ENCODE results near the gene STMN1. TPM values are rescaled to one million over a fixed set of nuclear protein-coding genes. Genes with fewer than 3 reads are reported as not detected.
A peak's percentile ranks its signal among the peaks of the same experiment; 100 is the strongest.

Gene STMN1
- total RNA-seq, 1 donor, result 137 TPM

GRCh38 chr1:25875856-25876692 lies 30.1 kb downstream of the STMN1 start:
- peak overlapping the region; percentile 72 for H3K4me3 ChIP-seq (ENCODE audit: low read depth, low read length)
- no peak for TF ChIP-seq CTCF (IDR thresholded peaks at IDR 0.05; ENCODE audit: insufficient read depth, low read length)
- no peak for DNase-seq (ENCODE audit: low read depth)

- H3K4me3 ChIP-seq (ENCODE audit: low read depth, low read length), result peak within 1 kb of the TSS; percentile 72
- no peak for TF ChIP-seq CTCF (IDR thresholded peaks at IDR 0.05; ENCODE audit: insufficient read depth, low read length)
- peak; percentile 59 for DNase-seq (ENCODE audit: low read depth)
Observed at GRCh38 chr1:25875154-25875855, 30.9 kb downstream of the STMN1 start, which contains the start of gene PAQR7. Gene PAQR7, minus strand, starts transcription at chr1:25875708. Its CDS starts 11,869 bp downstream, at chr1:25863839.

- DNase-seq (ENCODE audit: low read depth), result no peak
- TF ChIP-seq CTCF (IDR thresholded peaks at IDR 0.05; ENCODE audit: insufficient read depth, low read length), result no peak
- H3K4me3 ChIP-seq (ENCODE audit: low read depth, low read length), result peak overlapping the region; percentile 72
Observed at GRCh38 chr1:25874635-25875153, 31.5 kb downstream of the STMN1 start.

GRCh38 chr1:25874209-25874608 lies 32.0 kb downstream of the STMN1 start:
- H3K4me3 ChIP-seq (ENCODE audit: low read depth, low read length), result peak overlapping the region; percentile 72
- no peak for DNase-seq (ENCODE audit: low read depth)
- no peak for TF ChIP-seq CTCF (IDR thresholded peaks at IDR 0.05; ENCODE audit: insufficient read depth, low read length)

GRCh38 chr1:25873120-25873519 lies 33.1 kb downstream of the STMN1 start:
- no peak for TF ChIP-seq CTCF (IDR thresholded peaks at IDR 0.05; ENCODE audit: insufficient read depth, low read length)
- no peak overlapping the region for H3K4me3 ChIP-seq (ENCODE audit: low read depth, low read length)
- no peak for DNase-seq (ENCODE audit: low read depth)

- no peak overlapping the region for H3K4me3 ChIP-seq (ENCODE audit: low read depth, low read length)
- DNase-seq (ENCODE audit: low read depth), result no peak
- no peak for TF ChIP-seq CTCF (IDR thresholded peaks at IDR 0.05; ENCODE audit: insufficient read depth, low read length)
Observed at GRCh38 chr1:25872713-25873112, 33.5 kb downstream of the STMN1 start.

Data from fibroblast of the aortic adventitia (primary cell).